ENCODE measurements around the gene LY6G6D. TPM values are rescaled to one million over a fixed set of nuclear protein-coding genes. Genes with fewer than 3 reads are reported as not detected.

The LY6G6D gene, protein sequence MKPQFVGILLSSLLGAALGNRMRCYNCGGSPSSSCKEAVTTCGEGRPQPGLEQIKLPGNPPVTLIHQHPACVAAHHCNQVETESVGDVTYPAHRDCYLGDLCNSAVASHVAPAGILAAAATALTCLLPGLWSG
- total RNA-seq, result not detected

- no peak within 1 kb of the TSS for H3K4me3 Mint-ChIP-seq
- no peak within 1 kb of the TSS for H3K27ac Mint-ChIP-seq
- H3K9me3 Mint-ChIP-seq, result no peaks in the 10 kb centered on the region
- H3K27me3 Mint-ChIP-seq, result no peaks in the 10 kb centered on the region
- ATAC-seq (replicated peaks), result no peak
- H3K4me1 Mint-ChIP-seq, result peaks cover 5% of the 10 kb centered on the region
- H3K36me3 Mint-ChIP-seq (ENCODE audit: low read depth), result no peaks in the 10 kb centered on the region
Measured at GRCh38 chr6:31715022-31715958, at the start of gene LY6G6D. LY6G6D (plus strand) TSS chr6:31715348; CDS start chr6:31715356, 8 bp downstream.

DNA sequence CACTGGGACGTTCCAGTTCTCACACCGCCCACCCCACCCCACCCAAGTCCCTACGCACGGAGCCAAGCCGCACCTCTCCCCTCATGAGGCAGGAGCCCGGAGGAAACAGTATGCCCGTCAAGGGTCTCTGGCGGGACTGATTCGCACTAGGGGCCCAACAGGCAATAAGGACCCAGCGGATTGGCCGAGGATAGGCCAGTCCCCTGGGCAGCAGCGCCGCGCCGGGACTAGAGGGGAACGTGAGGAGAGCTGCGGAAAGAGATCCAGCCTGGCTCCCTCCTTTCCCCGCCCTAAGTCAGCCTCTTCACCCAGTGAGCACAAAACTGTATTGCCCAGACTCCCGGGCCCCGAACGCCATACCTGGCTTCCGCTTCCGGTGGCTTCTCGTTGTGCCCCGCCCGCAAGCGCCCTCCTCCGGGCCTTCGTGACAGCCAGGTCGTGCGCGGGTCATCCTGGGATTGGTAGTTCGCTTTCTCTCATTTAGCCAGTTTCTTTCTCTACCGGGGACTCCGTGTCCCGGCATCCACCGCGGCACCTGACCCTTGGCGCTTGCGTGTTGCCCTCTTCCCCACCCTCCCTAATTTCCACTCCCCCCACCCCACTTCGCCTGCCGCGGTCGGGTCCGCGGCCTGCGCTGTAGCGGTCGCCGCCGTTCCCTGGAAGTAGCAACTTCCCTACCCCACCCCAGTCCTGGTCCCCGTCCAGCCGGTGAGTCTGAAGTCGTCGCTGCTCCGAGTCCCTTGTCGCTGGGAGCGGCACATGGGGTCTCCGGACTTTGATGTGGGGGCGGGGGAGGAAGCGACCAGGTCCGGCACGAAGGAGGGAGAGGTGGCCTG is 49.4 kb upstream of the LY6G6D start, which contains the start of gene CSNK2B:
Gene CSNK2B, plus strand, starts transcription at position 580 of the 836 bp plus-strand sequence. CDS start 752 bp downstream, outside the sequence.
- H3K27me3 Mint-ChIP-seq, result no peaks in the 10 kb centered on the region
- peak within 1 kb of the TSS; percentile 97 for H3K27ac Mint-ChIP-seq
- peak; percentile 93 for ATAC-seq (replicated peaks)
- H3K4me3 Mint-ChIP-seq, result peak within 1 kb of the TSS; percentile 96
- peaks cover 96% of the 10 kb centered on the region for H3K36me3 Mint-ChIP-seq (ENCODE audit: low read depth)
- peaks cover 23% of the 10 kb centered on the region for H3K4me1 Mint-ChIP-seq
- H3K9me3 Mint-ChIP-seq, result no peaks in the 10 kb centered on the region

DNA sequence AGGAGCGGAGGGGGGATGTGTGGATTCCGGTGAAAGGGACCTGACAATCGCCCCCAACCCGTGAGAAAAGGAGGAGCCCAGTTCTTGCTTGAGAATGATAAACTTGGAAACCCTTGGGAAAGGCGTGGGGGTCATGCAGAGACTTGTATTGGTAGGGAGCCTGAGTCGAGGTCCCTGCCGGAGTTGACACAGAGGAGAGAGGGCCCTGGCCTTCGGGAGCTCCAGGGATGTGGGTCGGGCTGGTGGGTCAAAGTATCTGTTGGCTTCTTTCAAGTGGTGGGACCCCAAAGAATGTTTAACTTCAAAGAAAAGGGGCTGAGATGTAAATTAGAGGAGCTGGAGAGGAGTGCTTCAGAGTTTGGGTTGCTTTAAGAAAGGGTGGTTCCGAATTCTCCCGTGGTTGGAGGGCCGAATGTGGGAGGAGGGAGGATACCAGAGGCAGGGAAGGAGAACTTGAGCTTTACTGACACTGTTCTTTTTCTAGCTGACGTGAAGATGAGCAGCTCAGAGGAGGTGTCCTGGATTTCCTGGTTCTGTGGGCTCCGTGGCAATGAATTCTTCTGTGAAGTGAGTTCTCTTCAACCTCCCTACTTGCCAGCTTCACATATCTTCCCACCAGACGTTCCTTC is 48.7 kb upstream of the LY6G6D start:
- ATAC-seq (replicated peaks), result no peak
- Mint-ChIP-seq H3K9me3 (no peaks in the 10 kb centered on the region), H3K27me3 (no peaks in the 10 kb centered on the region), H3K4me3 (peak overlapping the region; percentile 96), H3K27ac (peak overlapping the region; percentile 97), H3K4me1 (peaks cover 23% of the 10 kb centered on the region), H3K36me3 (ENCODE audit: low read depth) (peaks cover 96% of the 10 kb centered on the region)

- peaks cover 92% of the 10 kb centered on the region for H3K36me3 Mint-ChIP-seq (ENCODE audit: low read depth)
- H3K9me3 Mint-ChIP-seq, result no peaks in the 10 kb centered on the region
Measured at GRCh38 chr6:31669676-31670075, 45.5 kb upstream of the LY6G6D start, which contains the start of gene LY6G5B. LY6G5B (plus strand) TSS chr6:31669976; CDS start chr6:31670951, 975 bp downstream.

DNA sequence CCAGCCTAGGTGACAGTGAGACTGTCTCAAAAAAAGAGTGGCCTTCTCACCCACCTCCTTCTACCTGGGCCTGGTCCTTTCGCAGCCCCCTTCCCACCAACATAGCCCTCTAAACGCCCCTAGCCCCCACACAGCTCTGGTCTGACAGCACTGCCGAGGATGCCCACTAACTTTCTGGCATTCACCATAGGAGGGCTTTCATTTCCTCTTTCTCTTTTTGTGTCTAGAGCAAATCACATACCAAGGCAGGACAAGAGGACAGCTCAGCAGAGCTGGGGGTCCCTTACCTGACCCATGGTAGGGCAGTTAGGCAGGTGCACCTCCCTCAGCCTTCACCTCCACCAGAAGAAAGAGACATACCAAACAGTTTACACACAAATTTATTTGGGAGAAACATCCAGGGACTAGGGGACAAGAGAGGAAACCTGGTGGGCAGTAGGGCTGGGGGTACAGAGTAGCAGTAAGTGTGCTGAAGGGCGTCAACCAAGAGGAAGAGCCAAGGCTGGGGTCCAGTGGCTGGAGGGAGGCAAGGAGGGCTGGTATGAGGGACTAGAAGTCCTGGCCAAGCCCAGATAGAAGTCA is 38.7 kb upstream of the LY6G6D start:
- Mint-ChIP-seq H3K36me3 (ENCODE audit: low read depth) (peaks cover 33% of the 10 kb centered on the region), H3K4me1 (peaks cover 15% of the 10 kb centered on the region), H3K9me3 (no peaks in the 10 kb centered on the region), H3K27me3 (no peaks in the 10 kb centered on the region), H3K27ac (peak overlapping the region; percentile 34), H3K4me3 (no peak overlapping the region)
- ATAC-seq (replicated peaks), result no peak

More at GRCh38 chr6:31669676-31670075, 45.5 kb upstream of the LY6G6D start, which contains the start of gene LY6G5B:
- Mint-ChIP-seq H3K4me1 (peaks cover 11% of the 10 kb centered on the region), H3K27me3 (no peaks in the 10 kb centered on the region), H3K27ac (peak within 1 kb of the TSS; percentile 59), H3K4me3 (no peak within 1 kb of the TSS)
- no peak for ATAC-seq (replicated peaks)

GRCh38 chr6:31676904-31677303 is 38.2 kb upstream of the LY6G6D start:
- H3K27ac Mint-ChIP-seq, result peak overlapping the region; percentile 34
- ATAC-seq (replicated peaks), result no peak
- H3K4me1 Mint-ChIP-seq, result peaks cover 15% of the 10 kb centered on the region
- H3K36me3 Mint-ChIP-seq (ENCODE audit: low read depth), result peaks cover 28% of the 10 kb centered on the region
- no peaks in the 10 kb centered on the region for H3K27me3 Mint-ChIP-seq
- no peak overlapping the region for H3K4me3 Mint-ChIP-seq
- no peaks in the 10 kb centered on the region for H3K9me3 Mint-ChIP-seq

- H3K4me3 Mint-ChIP-seq, result no peak overlapping the region
- H3K9me3 Mint-ChIP-seq, result no peaks in the 10 kb centered on the region
- peak overlapping the region; percentile 16 for H3K27ac Mint-ChIP-seq
- H3K27me3 Mint-ChIP-seq, result no peaks in the 10 kb centered on the region
- ATAC-seq (replicated peaks), result no peak
- H3K4me1 Mint-ChIP-seq, result peaks cover 15% of the 10 kb centered on the region
- peaks cover 17% of the 10 kb centered on the region for H3K36me3 Mint-ChIP-seq (ENCODE audit: low read depth)
Measured at GRCh38 chr6:31677955-31678354, 37.2 kb upstream of the LY6G6D start.

GRCh38 chr6:31680226-31681134 is 34.7 kb upstream of the LY6G6D start, which contains the start of gene LY6G5C:
LY6G5C (minus strand) TSS chr6:31681067; CDS start chr6:31680373, 694 bp downstream.
- H3K36me3 Mint-ChIP-seq (ENCODE audit: low read depth), result peaks cover 7% of the 10 kb centered on the region
- H3K4me1 Mint-ChIP-seq, result peaks cover 15% of the 10 kb centered on the region
- peak; percentile 86 for ATAC-seq (replicated peaks)
- H3K27me3 Mint-ChIP-seq, result no peaks in the 10 kb centered on the region
- peak within 1 kb of the TSS; percentile 88 for H3K4me3 Mint-ChIP-seq
- H3K9me3 Mint-ChIP-seq, result no peaks in the 10 kb centered on the region
- H3K27ac Mint-ChIP-seq, result peak within 1 kb of the TSS; percentile 87

DNA sequence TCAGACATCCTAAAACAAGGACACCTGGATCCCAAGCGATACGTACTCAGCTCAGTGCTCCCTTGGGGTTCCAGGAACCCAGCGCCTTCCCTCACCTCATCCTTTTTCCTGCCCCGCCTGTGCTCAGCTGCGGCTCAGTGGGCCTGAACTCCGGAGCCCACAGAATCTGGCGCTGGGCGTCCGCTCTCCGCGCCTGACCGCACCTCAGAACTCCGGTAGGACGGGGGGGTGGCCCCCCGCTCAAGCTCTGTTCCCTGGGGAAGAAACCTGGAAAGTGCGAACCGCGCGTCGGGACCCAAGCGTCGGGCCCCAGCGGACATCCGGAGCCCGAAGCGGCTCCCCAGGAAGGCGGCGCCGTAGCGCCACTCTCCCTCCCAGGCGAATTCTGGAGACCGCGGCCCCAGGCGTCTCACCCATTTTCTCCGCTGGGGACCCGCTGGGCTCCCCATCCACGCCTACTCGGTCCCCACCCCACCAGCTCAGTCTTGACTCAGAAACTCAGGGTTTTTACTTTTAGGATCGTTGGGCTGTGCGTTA is 33.9 kb upstream of the LY6G6D start:
- Mint-ChIP-seq H3K4me1 (peaks cover 15% of the 10 kb centered on the region), H3K27me3 (no peaks in the 10 kb centered on the region), H3K4me3 (peak overlapping the region; percentile 88), H3K9me3 (no peaks in the 10 kb centered on the region), H3K27ac (peak overlapping the region; percentile 87), H3K36me3 (ENCODE audit: low read depth) (peaks cover 15% of the 10 kb centered on the region)
- ATAC-seq (replicated peaks), result peak; percentile 74

DNA sequence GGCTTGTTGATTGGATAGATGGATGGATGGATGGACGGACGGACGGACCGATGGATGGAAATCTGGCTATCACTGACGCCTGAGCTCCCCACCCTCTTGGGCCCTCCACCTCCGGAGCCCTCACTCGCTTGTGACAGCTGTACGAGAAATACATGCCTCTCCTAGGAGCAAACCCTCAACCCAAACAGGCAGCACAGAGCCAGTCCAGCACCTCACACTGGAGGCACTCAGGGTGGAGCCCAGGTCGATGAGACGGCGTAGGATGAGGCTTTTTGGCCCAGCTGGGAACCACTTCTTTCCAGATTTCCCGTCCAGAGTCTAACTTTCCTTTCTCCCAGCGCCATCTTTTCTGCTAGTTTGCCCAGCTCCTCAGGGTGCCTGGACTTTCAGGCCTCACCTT is 31.6 kb upstream of the LY6G6D start:
- peaks cover 9% of the 10 kb centered on the region for H3K4me1 Mint-ChIP-seq
- H3K9me3 Mint-ChIP-seq, result no peaks in the 10 kb centered on the region
- H3K27ac Mint-ChIP-seq, result no peak overlapping the region
- H3K36me3 Mint-ChIP-seq (ENCODE audit: low read depth), result peaks cover 35% of the 10 kb centered on the region
- no peak overlapping the region for H3K4me3 Mint-ChIP-seq
- H3K27me3 Mint-ChIP-seq, result no peaks in the 10 kb centered on the region
- ATAC-seq (replicated peaks), result no peak

GRCh38 chr6:31686483-31686882 is 28.7 kb upstream of the LY6G6D start:
- Mint-ChIP-seq H3K36me3 (ENCODE audit: low read depth) (peaks cover 63% of the 10 kb centered on the region), H3K4me3 (no peak overlapping the region), H3K27me3 (no peaks in the 10 kb centered on the region), H3K4me1 (no peaks in the 10 kb centered on the region), H3K9me3 (no peaks in the 10 kb centered on the region), H3K27ac (no peak overlapping the region)
- no peak for ATAC-seq (replicated peaks)

DNA sequence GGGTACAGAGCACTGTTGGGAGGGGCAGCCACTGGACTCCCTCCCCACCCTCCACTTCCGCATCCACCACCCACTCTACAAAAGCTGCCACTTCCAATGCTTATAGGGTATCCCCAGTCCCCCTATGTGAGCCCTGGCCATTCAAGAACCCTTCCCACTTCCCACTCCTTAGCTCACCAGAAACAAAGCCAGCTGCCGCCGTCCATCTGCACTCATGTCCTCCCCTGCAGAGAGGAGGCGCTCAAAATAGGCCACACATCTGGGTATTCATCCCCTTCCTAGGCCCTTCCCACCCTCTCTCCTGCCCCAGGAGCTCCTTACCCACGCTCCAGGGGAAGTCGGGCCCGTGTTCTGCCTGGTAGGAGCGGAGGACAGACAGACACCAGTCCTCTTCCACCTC is 27.8 kb upstream of the LY6G6D start:
- no peak for ATAC-seq (replicated peaks)
- H3K27me3 Mint-ChIP-seq, result no peaks in the 10 kb centered on the region
- no peaks in the 10 kb centered on the region for H3K9me3 Mint-ChIP-seq
- H3K27ac Mint-ChIP-seq, result peak overlapping the region; percentile 44
- no peaks in the 10 kb centered on the region for H3K4me1 Mint-ChIP-seq
- no peak overlapping the region for H3K4me3 Mint-ChIP-seq
- peaks cover 68% of the 10 kb centered on the region for H3K36me3 Mint-ChIP-seq (ENCODE audit: low read depth)
